GM23338 (cell line): ENCODE measurements around the gene EBF4. TPM values are rescaled to one million over a fixed set of nuclear protein-coding genes. Genes with fewer than 3 reads are reported as not detected.

Source experiments
- ATAC-seq: fragments of 200-7000 bp; cut with Tn5 transposase; 3 replicates; pipeline ENCODE4 v1.9.1; 2020
- DNase-seq: peaks from one replicate; pipeline ENCODE4 v3.0.0-alpha.2; 2015; ENCODE audit warnings: low spot score
- H2AFZ ChIP-seq: fragments of 200-600 bp; sonication (generic); 2 replicates; pipeline ENCODE4 v1.8.0; 2016; ENCODE audit warnings: antibody characterized with exemption, mild to moderate bottlenecking, moderate library complexity
- H3F3A ChIP-seq: fragments of 200-600 bp; sonication (generic); replicated peaks from 2 replicates; pipeline ENCODE4 v1.8.0; 2017; ENCODE audit warnings: antibody characterized with exemption, mixed run types, low read depth
- H3K27ac ChIP-seq: fragments of 200-600 bp; sonication (generic); 2 replicates; pipeline ENCODE4 v1.6.1; 2016; ENCODE audit warnings: low read depth
- H3K27me3 ChIP-seq: fragments of 200-600 bp; sonication (generic); 2 replicates; pipeline ENCODE4 v1.8.0; 2016; ENCODE audit warnings: mild to moderate bottlenecking, mixed run types, moderate library complexity; ENCODE audit not compliant: insufficient read depth
- H3K36me3 ChIP-seq: fragments of 200-600 bp; sonication (generic); 2 replicates; pipeline ENCODE4 v1.8.0; 2016; ENCODE audit warnings: mild to moderate bottlenecking; ENCODE audit not compliant: insufficient read depth
- H3K4me1 ChIP-seq: fragments of 200-600 bp; sonication (generic); 2 replicates; pipeline ENCODE4 v1.8.0; 2016; ENCODE audit warnings: mild to moderate bottlenecking, moderate library complexity; ENCODE audit not compliant: insufficient read depth
- H3K4me2 ChIP-seq: fragments of 200-600 bp; sonication (generic); 2 replicates; pipeline ENCODE4 v1.7.1; 2017; ENCODE audit warnings: mixed run types
- H3K4me3 ChIP-seq: fragments of 200-600 bp; sonication (generic); 2 replicates; pipeline ENCODE4 v1.6.1; 2016; ENCODE audit warnings: mixed run types
- H3K79me2 ChIP-seq: fragments of 200-600 bp; sonication (generic); replicated peaks from 2 replicates; pipeline ENCODE4 v1.8.0; 2017; ENCODE audit warnings: mild to moderate bottlenecking; ENCODE audit not compliant: insufficient read depth
- H3K9me2 ChIP-seq: fragments of 200-600 bp; sonication (generic); 2 replicates; pipeline ENCODE4 v1.8.0; 2017; ENCODE audit not compliant: insufficient read depth
- H4K20me1 ChIP-seq: fragments of 200-600 bp; sonication (generic); replicated peaks from 2 replicates; pipeline ENCODE4 v1.8.0; 2017; ENCODE audit warnings: mild to moderate bottlenecking; ENCODE audit not compliant: insufficient read depth
- H3K27ac Mint-ChIP-seq: 2 replicates; pipeline ENCODE4 v1.8.0; 2020; ENCODE audit warnings: inconsistent platforms, mild to moderate bottlenecking, moderate library complexity, mixed read lengths
- H3K27me3 Mint-ChIP-seq: 3 replicates; pipeline ENCODE4 v1.8.0; 2022; ENCODE audit warnings: low read depth, mild to moderate bottlenecking, moderate library complexity, mixed read lengths, inconsistent platforms; ENCODE audit not compliant: insufficient read depth, poor library complexity
- H3K36me3 Mint-ChIP-seq: 3 replicates; pipeline ENCODE4 v1.8.0; 2021; ENCODE audit warnings: low read depth, mild to moderate bottlenecking, inconsistent platforms, moderate library complexity, mixed read lengths
- H3K4me1 Mint-ChIP-seq: 3 replicates; pipeline ENCODE4 v1.8.0; 2020; ENCODE audit warnings: mild to moderate bottlenecking, inconsistent platforms, mixed read lengths
- H3K4me3 Mint-ChIP-seq: 3 replicates; pipeline ENCODE4 v1.8.0; 2021; ENCODE audit warnings: moderate library complexity, mild to moderate bottlenecking, inconsistent platforms, mixed read lengths
- H3K9me3 Mint-ChIP-seq: 3 replicates; pipeline ENCODE4 v1.8.0; 2020; ENCODE audit warnings: moderate library complexity, mild to moderate bottlenecking, inconsistent platforms, mixed read lengths
- CREB1 ChIP-seq: fragments of 250-450 bp; sonication (Bioruptor Pico); IDR thresholded peaks from 2 replicates; pipeline ENCODE4 v1.5.0; 2020; ENCODE audit warnings: low read depth, mild to moderate bottlenecking, moderate library complexity
- CTCF ChIP-seq, 2 experiments: fragments of 200-600 bp in 1 of 2; sonication (generic) in 1 of 2; conservative IDR thresholded peaks; 2 replicates each; pipeline versions ENCODE4 v1.5.1 to v1.6.1; 2016 to 2017; ENCODE audit warnings: antibody characterized with exemption in 2 of 2, low read depth in 2 of 2, mild to moderate bottlenecking in 2 of 2, moderate library complexity in 1 of 2
- ETS1 ChIP-seq: IDR thresholded peaks from 2 replicates; pipeline ENCODE4 v1.6.1; 2016; ENCODE audit warnings: antibody characterized with exemption
- EZH2 ChIP-seq: fragments of 200-600 bp; sonication (generic); IDR thresholded peaks from one replicate; pipeline ENCODE4 v1.8.0; 2017; ENCODE audit warnings: antibody characterized with exemption, mild to moderate bottlenecking, low read depth; ENCODE audit not compliant: unreplicated experiment
- JUNB ChIP-seq: IDR thresholded peaks from one replicate; pipeline ENCODE4 v1.6.1; 2016; ENCODE audit warnings: antibody characterized with exemption; ENCODE audit not compliant: unreplicated experiment
- NANOG ChIP-seq: IDR thresholded peaks from 2 replicates; pipeline ENCODE4 v1.6.1; 2016; ENCODE audit warnings: antibody characterized with exemption, borderline replicate concordance
- POLR2AphosphoS5 ChIP-seq: IDR thresholded peaks from 2 replicates; pipeline ENCODE4 v1.6.1; 2016; ENCODE audit warnings: antibody characterized with exemption, low read depth
- REST ChIP-seq: IDR thresholded peaks from one replicate; pipeline ENCODE4 v1.6.1; 2018; ENCODE audit warnings: antibody characterized with exemption; ENCODE audit not compliant: unreplicated experiment
- ZNF114 ChIP-seq: fragments of 250-450 bp; sonication (Bioruptor Pico); IDR thresholded peaks from 2 replicates; pipeline ENCODE4 v1.5.0; 2020; ENCODE audit warnings: mild to moderate bottlenecking, moderate library complexity
- ZNF331 ChIP-seq: fragments of 250-450 bp; sonication (Bioruptor Pico); IDR thresholded peaks from 2 replicates; pipeline ENCODE4 v1.5.0; 2020; ENCODE audit warnings: low read depth, mild to moderate bottlenecking, moderate library complexity
- ZNF462 ChIP-seq: fragments of 250-450 bp; sonication (Bioruptor Pico); IDR thresholded peaks from 2 replicates; pipeline ENCODE4 v1.5.0; 2020; ENCODE audit warnings: mild to moderate bottlenecking, moderate library complexity
- polyA plus RNA-seq: library from polyadenylated mRNA; unstranded; fragments of >200 nt; fragmentation: Nextera tagmentation; extraction: Ambion mirVana; gene quantifications from 2 replicates; pipeline ENCODE4 v1.2.1, GENCODE V29; 2016
- total RNA-seq: library from RNA; depleted of rRNA; stranded (reverse); fragments of >200 nt; shearing (Covaris generic); gene quantifications from 2 replicates; pipeline ENCODE4 v1.2.3, GENCODE V29; 2014

EBF4 gene
- total and polyA plus RNA-seq, 2 experiments from 2014 or later: 0.66 to 1.6 TPM

GRCh38 chr20:2652724-2653555, 39.6 kb upstream of the EBF4 start:
- H3K4me3 Mint-ChIP-seq: peak overlapping the region; percentile 94
- peak; percentile 37 for DNase-seq
- H3K27ac ChIP-seq: peak overlapping the region; percentile 85

More at GRCh38 chr20:2652724-2653555, 39.6 kb upstream of the EBF4 start:
- ATAC-seq: peak; percentile 53
- H3F3A ChIP-seq: peaks cover 49% of the 10 kb centered on the region
- peaks cover 54% of the 10 kb centered on the region for H3K36me3 Mint-ChIP-seq
- H3K4me1 Mint-ChIP-seq: peaks cover 20% of the 10 kb centered on the region
- peak overlapping the region; percentile 99 for H3K4me3 ChIP-seq
- H3K36me3 ChIP-seq: peaks cover 47% of the 10 kb centered on the region
- peak overlapping the region; percentile 86 for H3K27ac Mint-ChIP-seq
- peaks cover 48% of the 10 kb centered on the region for H3K79me2 ChIP-seq
- H3K27me3 ChIP-seq: no peaks in the 10 kb centered on the region
- H3K9me2 ChIP-seq: no peaks in the 10 kb centered on the region
- H3K9me3 Mint-ChIP-seq: peaks cover 4% of the 10 kb centered on the region; the same call in 2 of the 3 replicates
- peak overlapping the region; percentile 100 for H3K4me2 ChIP-seq
- peaks cover 47% of the 10 kb centered on the region for H4K20me1 ChIP-seq
- no peak overlapping the region for H2AFZ ChIP-seq
- H3K27me3 Mint-ChIP-seq: peaks cover 22% of the 10 kb centered on the region
- TF ChIP-seq CTCF (conservative IDR thresholded peaks at IDR 0.05; ENCODE audit: low read depth in 2 of 2) (no peak), POLR2AphosphoS5 (no peak; the same call in 1 of the 2 replicates), ETS1 (no peak), REST (no peak), ZNF462 (no peak), ZNF114 (CRISPR knock-in tag) (no peak), ZNF331 (no peak), NANOG (no peak), JUNB (no peak), EZH2 (no peak), CREB1 (no peak)
- peaks cover 15% of the 10 kb centered on the region for H3K4me1 ChIP-seq
